Progenitor cell of endocrine pancreas (in vitro differentiated cells): ENCODE results near the gene CAMKK2. TPM values are rescaled to one million over a fixed set of nuclear protein-coding genes. Genes with fewer than 3 reads are reported as not detected.

ENCODE experiments used
- DNase-seq: peaks from one replicate; pipeline ENCODE4 v3.0.0; 2021; ENCODE audit warnings: low spot score; ENCODE audit not compliant: unreplicated experiment
- H3K27ac Mint-ChIP-seq: 2 replicates; pipeline ENCODE4 v1.8.0; 2021; ENCODE audit warnings: mild to moderate bottlenecking, moderate library complexity, mixed read lengths
- H3K27me3 Mint-ChIP-seq: 2 replicates; pipeline ENCODE4 v1.8.0; 2021; ENCODE audit warnings: mixed read lengths
- H3K36me3 Mint-ChIP-seq: 2 replicates; pipeline ENCODE4 v1.8.0; 2022; ENCODE audit warnings: mixed read lengths; ENCODE audit not compliant: insufficient read depth
- H3K4me1 Mint-ChIP-seq: 2 replicates; pipeline ENCODE4 v1.8.0; 2021; ENCODE audit warnings: low read depth, mixed read lengths
- H3K4me3 Mint-ChIP-seq: 2 replicates; pipeline ENCODE4 v1.8.0; 2021; ENCODE audit warnings: low read depth, mild to moderate bottlenecking, moderate library complexity, mixed read lengths
- H3K9me3 Mint-ChIP-seq: 2 replicates; pipeline ENCODE4 v1.8.0; 2021; ENCODE audit warnings: low read depth, mixed read lengths
- total RNA-seq: library from RNA; stranded (reverse); gene quantifications from 2 replicates; pipeline ENCODE4 v1.2.1, GENCODE V29; 2021
- TF ChIP-seq, protein P1 (sequence below): fragments of 200-600 bp; sonication (generic); IDR thresholded peaks from one replicate; pipeline ENCODE4 v1.5.0; 2021; ENCODE audit warnings: antibody characterized with exemption, mild to moderate bottlenecking; ENCODE audit not compliant: unreplicated experiment

CAMKK2 gene
- total RNA-seq, 1 donor from 2014 or later = 44.2 TPM

DNA sequence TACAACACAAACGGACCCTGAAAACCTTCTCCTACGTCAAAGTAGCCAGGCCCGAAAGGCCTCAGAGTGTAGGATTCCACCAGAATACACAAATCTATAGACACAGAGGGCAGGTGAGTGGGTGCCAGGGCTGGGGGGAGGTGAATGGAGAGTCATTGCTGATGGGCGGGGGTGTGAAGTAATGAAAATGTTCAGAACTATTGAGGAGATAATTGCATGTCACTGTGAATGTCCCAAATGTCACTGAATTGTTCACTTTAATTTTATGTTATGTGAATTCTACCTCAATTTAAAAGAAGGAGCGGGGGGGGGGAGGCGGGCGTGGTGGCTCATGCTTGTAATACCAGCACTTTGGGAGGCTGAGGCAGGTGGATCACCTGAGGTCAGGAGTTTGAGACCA, 50.6 kb downstream of the CAMKK2 start:
- H3K9me3 Mint-ChIP-seq = no peaks in the 10 kb centered on the region
- no peak for DNase-seq
- TF ChIP-seq, protein P1, sequence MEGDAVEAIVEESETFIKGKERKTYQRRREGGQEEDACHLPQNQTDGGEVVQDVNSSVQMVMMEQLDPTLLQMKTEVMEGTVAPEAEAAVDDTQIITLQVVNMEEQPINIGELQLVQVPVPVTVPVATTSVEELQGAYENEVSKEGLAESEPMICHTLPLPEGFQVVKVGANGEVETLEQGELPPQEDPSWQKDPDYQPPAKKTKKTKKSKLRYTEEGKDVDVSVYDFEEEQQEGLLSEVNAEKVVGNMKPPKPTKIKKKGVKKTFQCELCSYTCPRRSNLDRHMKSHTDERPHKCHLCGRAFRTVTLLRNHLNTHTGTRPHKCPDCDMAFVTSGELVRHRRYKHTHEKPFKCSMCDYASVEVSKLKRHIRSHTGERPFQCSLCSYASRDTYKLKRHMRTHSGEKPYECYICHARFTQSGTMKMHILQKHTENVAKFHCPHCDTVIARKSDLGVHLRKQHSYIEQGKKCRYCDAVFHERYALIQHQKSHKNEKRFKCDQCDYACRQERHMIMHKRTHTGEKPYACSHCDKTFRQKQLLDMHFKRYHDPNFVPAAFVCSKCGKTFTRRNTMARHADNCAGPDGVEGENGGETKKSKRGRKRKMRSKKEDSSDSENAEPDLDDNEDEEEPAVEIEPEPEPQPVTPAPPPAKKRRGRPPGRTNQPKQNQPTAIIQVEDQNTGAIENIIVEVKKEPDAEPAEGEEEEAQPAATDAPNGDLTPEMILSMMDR = no peak
- H3K4me3 Mint-ChIP-seq = no peak overlapping the region
- H3K36me3 Mint-ChIP-seq = peaks cover 19% of the 10 kb centered on the region
- H3K27me3 Mint-ChIP-seq = no peaks in the 10 kb centered on the region
- no peak overlapping the region for H3K27ac Mint-ChIP-seq
- no peaks in the 10 kb centered on the region for H3K4me1 Mint-ChIP-seq

DNA sequence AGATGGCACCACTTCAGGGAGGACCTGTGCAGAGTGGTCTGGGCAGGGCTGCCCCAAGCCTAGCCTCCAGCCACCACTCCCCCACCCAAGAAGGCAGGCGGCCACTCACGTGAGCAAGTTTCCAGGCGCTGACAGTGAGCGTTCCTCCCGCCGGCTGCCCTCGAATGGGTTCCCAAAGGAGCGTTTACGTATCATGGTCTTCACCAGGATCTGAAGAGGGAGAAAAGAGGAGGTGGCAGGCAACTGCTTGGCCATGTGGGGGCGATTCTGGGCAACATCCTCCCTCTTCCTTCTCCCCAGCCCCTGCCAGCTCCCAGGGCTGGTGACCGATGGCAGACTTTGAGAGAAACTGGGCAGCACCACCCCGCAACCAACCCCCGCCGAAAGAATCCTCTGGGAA, 51.5 kb downstream of the CAMKK2 start:
- no peaks in the 10 kb centered on the region for H3K9me3 Mint-ChIP-seq
- H3K36me3 Mint-ChIP-seq = peaks cover 20% of the 10 kb centered on the region
- H3K27me3 Mint-ChIP-seq = no peaks in the 10 kb centered on the region
- H3K4me1 Mint-ChIP-seq = no peaks in the 10 kb centered on the region
- H3K27ac Mint-ChIP-seq = no peak overlapping the region
- TF ChIP-seq, protein P1 = no peak
- H3K4me3 Mint-ChIP-seq = no peak overlapping the region
- no peak for DNase-seq

DNA sequence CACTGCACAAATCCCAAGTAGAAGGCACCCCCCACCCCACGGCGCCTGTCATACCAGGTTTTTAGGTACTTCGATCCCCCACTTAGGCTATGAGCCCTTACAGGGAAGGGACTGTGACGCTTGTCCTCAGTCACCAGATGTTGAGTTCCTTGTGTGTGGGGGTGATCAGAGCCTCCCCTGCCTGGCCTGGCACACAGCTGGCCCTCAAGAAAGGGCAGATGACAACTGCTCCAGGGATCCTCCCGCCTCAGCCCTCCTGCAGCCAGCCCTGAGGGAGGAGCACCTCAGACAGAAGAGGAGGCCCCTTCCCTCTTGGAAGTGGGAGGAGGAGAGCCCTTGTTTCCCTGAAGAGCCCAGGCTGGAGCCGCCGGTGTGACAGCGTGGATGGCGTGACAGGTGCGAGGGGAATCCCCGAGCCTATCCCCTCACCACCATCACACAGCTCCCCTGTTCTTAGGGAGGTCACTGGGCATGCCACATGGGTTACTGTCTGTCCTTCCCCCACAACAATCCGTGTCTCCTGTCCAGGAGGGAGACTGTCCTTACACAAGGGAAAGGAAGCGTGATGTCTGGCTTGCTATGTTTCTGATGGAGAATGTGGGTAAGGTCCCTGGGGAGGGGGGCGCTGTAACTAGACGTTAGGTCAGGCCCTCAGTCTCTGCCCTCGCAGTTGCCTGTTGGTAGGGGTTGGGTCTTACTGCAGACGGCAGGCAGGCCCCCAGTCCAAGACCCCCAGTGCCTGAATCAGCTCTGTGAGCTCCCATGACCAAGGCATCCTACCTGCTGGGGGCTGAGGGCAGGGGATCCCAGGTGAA, 55.1 kb downstream of the CAMKK2 start:
- TF ChIP-seq, protein P1 = no peak
- Mint-ChIP-seq H3K27ac (no peak overlapping the region), H3K36me3 (peaks cover 16% of the 10 kb centered on the region)

DNA sequence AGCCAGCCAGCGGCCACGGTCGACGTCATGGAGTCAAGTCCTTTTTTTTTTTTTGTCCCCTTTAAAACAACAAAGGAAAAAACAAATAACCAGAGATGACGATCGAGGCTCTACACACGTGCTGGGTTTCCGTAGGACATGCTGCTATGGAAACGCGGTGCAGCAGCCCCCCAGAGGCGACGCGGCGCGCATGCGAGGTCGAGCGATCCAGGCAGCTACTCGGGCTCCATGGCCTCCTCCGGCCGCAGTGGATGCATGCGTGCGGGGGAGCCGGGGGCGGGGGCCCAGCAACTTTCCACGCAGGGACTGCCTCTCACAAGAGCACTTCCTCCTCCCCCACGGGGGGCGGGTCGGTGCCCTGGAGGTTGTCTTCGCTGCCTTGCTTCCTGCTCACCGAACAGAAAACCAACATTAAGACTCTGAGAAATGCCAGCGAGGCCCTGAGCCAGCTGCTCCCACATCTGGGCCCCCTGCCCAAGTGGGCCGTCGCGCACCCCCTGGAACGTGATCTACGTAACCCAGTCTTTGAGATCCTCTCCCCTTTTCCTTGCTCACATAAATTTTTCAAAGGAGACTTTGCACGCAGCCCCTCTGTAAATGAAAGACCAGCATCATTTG, 55.9 kb downstream of the CAMKK2 start:
- no peak overlapping the region for H3K4me3 Mint-ChIP-seq
- H3K27ac Mint-ChIP-seq = peak overlapping the region; percentile 78
- no peaks in the 10 kb centered on the region for H3K27me3 Mint-ChIP-seq
- H3K4me1 Mint-ChIP-seq = peaks cover 15% of the 10 kb centered on the region
- TF ChIP-seq, protein P1 = no peak
- no peaks in the 10 kb centered on the region for H3K9me3 Mint-ChIP-seq
- H3K36me3 Mint-ChIP-seq = peaks cover 22% of the 10 kb centered on the region
- DNase-seq = no peak

More for the DNA sequence above, 55.1 kb downstream of the CAMKK2 start:
- no peak for DNase-seq
- no peaks in the 10 kb centered on the region for H3K9me3 Mint-ChIP-seq
- peaks cover 15% of the 10 kb centered on the region for H3K4me1 Mint-ChIP-seq
- H3K27me3 Mint-ChIP-seq = no peaks in the 10 kb centered on the region
- H3K4me3 Mint-ChIP-seq = no peak overlapping the region

DNA sequence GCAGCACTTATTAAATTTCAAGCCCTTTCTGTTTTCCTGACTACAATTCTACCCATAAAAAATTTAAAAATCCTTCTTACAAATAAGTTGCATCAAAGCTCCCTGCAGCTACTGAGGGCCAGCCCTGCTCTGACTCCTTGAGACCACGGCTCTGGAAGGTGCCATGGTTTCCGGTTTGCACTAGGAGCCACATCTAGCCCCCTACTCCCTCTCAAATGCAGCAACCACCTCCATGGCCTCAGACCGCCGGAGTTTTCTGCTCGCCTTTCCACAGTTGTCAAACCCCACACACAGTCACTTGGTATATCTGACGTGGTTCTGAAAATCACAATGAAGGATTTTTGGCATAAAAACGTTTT, 56.5 kb downstream of the CAMKK2 start:
- peaks cover 22% of the 10 kb centered on the region for H3K36me3 Mint-ChIP-seq
- H3K4me1 Mint-ChIP-seq = peaks cover 15% of the 10 kb centered on the region
- H3K27ac Mint-ChIP-seq = peak overlapping the region; percentile 78
- H3K27me3 Mint-ChIP-seq = no peaks in the 10 kb centered on the region
- H3K4me3 Mint-ChIP-seq = no peak overlapping the region
- no peaks in the 10 kb centered on the region for H3K9me3 Mint-ChIP-seq
- TF ChIP-seq, protein P1 = no peak
- no peak for DNase-seq
